Activated T-cell treated with anti-CD3 and anti-CD28 coated beads for 1 hour (primary cell): ENCODE data around the gene BANP.
"Not testable (repeated sequence)": the region's sequence is repeated elsewhere in the genome, so short reads cannot be mapped to it uniquely, and the experiment has no call there.

Experiments used
- DNase-seq: peaks from one replicate; pipeline ENCODE4 v3.0.0-alpha.2; 2020; ENCODE audit warnings: low read depth

Gene BANP

DNA sequence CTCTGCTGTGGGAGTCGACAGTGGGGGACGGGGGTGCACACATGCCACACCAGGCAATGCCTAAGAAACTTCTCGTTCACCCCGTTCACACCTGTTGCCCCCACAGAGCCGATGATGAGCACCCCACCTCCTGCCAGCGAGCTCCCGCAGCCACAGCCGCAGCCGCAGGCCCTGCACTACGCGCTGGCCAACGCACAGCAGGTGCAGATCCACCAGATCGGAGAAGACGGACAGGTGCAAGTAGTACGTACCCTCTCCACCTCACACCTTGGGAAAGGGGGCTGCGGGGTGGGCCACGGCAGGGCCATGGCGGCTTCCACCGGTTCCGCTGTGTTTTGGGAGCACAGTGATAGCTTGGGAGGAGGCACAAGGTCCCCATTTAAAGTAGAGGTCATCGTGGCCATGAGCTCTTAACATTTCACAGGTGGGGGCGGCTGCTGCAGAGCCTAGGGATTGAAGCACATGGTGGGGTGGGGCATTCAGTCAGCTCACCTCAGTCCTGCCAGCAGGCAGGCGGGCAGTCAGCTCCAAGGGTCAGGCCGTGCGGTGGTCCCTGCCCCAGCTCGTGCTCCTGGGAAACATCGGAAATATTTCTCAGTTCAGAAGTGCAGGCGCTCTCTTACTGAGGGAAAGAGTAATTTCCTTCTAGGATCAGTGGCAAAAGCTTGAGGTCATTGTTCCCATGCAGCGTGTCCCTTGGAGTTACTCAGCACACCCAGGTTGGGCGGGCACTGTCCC is 81.9 kb downstream of the BANP start:
- DNase-seq, result not testable (repeated sequence)

GRCh38 chr16:88034770-88035169 is 83.5 kb downstream of the BANP start:
- no peak for DNase-seq

DNA sequence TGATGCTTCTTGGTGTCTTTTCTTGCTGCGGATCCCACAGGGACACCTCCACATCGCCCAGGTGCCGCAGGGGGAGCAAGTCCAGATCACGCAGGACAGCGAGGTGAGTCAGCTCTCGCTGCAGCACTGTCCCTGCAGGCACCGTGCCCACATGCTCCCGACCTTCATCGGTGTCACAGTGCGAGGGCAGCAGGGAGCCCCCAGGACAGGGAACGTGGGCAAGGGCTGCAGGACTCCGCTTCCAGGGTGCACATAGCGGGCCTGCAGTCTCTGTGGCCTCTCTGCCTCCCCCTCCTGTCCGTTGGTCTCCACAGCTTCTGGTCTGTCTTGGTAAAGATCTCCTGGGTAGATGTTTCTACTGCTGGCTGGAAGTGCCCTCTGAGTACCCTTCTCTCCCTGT is 84.1 kb downstream of the BANP start:
- no peak for DNase-seq

DNA sequence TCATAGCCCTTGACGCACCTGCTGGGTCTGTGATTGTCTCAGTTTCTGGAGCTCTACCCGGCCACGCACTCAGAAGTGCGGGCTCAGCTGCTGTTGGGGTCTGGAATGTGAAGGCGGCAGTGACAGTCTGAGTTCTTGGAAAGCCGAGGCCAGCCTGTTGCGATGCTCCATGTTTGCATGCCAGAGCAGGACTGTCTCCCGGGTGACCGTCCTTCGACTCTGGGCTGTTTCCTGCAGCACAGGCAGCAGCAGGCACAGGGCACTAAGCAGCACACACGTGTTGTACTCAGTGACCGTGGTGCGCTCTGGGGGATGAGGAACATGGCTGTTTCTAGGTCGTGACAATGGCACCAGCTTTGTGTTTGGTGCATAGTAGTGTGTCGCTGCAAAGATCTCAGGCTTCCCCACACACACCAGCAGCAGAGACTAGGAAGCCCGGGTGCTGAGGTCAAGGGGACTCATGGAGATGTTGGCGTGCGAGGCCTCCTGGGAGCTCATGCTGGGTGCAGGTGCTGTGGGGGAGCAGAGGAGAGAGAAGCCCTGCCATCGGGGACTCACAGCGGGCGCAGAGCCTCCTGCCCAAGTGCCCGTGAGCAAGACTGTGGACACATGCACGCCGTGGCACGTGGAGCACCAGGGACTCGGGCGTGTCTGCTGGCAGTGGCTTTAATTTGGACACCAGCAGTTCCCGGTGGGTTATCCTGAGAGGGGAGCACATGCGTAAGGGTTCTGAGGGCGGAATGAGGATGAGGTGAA is 84.8 kb downstream of the BANP start:
- not testable (repeated sequence) for DNase-seq

GRCh38 chr16:88036640-88036996 is 85.4 kb downstream of the BANP start:
- not testable (repeated sequence) for DNase-seq

DNA sequence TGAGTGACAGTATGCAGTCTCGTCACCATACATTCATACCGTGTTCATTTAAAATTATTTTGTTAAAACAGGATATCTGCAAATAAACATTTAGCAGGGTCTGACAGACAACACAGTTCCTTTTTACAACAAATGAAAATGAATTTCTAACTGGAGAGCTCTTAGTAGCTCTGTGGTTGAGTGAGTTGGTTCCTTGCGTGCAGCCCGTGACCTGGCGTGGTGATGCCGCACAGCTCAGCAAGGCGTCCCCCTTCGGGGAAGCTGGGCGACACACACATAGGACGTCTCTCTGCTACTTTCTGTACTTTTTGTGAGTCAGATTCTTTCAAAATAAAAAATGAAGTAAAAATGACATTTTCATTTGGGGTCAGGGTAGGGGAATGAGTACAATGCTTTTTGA is 86.1 kb downstream of the BANP start:
- not testable (repeated sequence) for DNase-seq

DNA sequence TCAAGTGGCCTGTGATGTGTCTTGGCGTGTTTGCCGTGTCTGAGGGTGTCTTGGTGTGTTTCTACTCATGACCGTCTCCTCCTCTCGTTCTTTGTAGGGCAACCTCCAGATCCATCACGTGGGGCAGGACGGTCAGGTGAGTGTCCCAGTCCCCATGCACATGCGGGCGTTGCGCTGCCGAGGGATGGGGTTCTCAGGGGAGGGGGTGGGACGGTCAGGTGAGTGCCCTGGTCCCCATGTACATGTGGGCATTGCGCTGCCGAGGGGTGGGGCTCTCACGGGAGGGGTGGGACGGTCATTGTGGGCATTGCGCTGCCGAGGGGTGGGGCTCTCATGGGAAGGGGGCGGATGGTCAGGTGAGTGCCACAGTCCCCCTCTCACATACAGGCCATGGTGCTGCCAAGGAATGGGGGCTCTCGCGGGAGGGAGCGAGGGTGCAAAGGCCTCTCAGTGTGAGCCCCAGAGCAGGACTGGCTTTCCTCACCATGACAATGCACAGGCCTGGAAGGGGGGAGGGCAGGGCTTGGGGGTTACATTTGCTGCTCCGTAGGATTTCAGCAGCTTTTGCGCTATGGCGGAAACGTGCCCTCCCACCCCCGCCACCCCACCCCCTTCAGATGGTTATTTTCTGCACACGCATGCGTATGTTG is 86.8 kb downstream of the BANP start:
- not testable (repeated sequence) for DNase-seq

- DNase-seq, result not testable (repeated sequence)
Observed at GRCh38 chr16:88038526-88038908, 87.3 kb downstream of the BANP start.

- no peak for DNase-seq
Observed at GRCh38 chr16:88039591-88039990, 88.4 kb downstream of the BANP start.

DNA sequence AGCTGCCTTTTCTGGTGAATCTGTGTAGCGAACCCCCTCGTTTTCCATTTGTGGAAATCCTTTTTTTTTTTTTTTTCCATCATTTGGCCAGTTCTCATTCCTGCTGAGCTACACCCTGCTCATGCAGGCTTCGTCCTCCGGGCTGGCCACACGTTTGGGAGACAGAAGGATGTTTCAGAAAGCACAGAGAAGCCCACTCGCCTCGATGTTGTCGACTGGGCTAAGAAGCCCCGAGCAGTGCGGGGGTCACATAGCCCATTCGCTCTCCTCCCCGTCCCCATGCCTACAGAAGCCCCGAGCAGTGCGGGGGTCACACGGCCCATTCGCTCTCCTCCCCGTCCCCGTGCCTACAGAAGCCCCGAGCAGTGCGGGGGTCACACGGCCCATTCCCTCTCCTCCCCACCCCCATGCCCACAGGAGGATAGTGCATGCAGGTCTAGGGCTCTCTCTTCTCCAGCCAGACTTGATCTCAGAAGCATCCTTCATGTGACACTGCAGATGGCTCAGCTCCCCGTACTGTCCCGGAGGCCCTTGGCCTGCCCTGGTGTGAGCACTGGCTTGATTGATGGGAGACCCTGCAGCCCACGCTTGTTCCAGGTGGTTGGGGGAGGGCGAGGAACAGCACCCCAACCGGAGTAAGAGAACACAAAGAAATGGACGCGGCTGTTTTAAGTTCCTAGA is 89.1 kb downstream of the BANP start:
- not testable (repeated sequence) for DNase-seq

DNA sequence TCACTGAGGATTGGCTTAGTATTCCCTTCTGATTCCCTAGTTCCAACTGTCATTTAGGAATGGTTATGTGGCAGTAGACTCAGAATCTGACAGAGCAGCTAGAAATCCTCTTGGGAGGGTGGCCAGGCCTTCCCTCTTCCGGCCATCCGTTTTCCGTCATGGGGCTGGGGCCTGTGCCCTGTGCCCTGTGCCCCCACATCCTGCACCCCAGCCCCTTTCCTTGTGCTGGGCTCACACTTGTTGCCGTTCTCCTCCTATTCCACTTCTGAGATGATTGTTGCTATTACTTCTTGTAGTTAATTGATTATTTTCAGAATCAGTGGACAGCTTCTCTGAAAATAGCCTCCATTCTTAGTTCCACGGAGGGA is 89.6 kb downstream of the BANP start:
- DNase-seq, result not testable (repeated sequence)

DNA sequence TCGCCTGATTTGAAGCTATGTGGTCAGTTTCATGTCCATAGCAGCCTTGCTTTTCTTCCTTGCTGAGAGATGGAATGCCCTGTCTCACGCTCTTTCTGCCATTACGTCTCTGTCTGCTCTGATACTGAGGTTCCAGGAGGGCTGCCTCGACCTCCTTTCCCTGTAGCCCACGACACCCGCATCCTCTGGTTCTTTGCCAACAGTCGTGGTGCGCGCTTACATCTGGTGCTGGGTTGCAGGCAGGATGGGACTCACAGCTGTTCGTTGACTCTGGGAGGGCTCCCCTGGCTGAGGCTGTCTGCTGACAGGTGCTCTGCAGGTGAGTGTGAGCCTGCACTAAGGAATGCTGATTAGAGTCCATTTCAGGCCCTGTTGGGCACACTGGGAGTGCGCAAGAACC is 90.3 kb downstream of the BANP start:
- not testable (repeated sequence) for DNase-seq

DNA sequence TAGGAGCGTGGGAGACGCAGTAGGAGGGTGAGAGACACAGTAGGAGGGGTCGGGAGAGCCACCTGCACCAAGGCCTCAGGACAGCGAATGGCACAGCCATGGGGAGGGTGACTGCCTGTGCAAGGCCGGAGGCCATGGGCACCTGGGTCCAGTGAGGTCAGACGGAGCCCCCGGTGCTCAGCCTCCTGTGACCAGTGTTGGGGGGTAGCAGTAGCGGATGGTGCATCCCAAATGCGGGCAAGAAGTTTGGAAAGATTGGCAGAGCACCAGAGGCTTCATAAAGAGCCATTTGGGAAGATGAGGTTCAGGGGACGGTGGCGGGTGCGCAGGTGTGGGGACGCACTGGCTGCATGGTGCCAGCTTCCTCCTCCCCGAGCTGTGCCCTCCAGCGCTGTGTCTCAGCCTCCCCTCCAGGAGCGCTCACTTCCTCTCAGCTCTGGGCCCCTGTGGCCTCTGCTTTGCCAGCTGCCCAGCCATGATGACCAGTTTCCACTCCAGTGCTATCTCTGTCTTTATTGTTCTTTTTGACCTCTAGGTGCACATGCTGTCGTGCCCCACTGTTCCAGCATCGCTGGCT is 90.8 kb downstream of the BANP start:
- DNase-seq, result not testable (repeated sequence)

DNA sequence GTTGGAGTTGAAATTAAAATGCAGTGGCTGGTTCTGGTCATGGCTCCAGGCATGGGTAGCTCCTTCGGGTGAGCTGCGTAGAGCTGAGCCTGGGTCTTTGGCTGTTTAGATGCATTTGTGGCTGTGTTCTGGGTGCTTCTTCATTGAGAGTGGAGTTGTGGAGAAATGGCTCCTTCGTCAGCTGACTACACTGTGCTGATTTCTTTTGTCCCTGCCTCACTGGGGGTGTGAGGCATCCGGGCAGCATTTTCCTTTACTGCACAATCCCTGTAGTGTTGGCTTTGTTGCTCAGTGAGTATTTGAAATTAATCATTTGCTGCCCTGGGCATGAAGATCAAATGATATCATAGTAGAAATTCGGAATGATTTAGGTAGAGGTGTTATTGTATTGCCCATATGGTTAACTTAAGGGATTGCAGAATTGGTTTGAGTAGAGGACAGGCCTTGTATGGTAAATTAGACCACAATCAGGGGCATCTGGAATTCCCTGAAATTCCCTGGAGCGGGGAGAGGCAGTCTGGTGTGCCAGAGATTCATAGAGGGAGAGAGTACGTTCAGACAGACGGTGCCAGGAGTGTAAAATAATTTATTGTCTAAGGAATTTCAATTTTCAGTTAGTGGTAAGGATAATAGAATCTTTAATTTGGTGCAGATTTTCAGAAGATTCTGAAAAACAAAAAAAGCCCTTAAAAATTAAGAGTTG is 92.1 kb downstream of the BANP start:
- not testable (repeated sequence) for DNase-seq

GRCh38 chr16:88044121-88044581 is 92.9 kb downstream of the BANP start:
- DNase-seq, result not testable (repeated sequence)

DNA sequence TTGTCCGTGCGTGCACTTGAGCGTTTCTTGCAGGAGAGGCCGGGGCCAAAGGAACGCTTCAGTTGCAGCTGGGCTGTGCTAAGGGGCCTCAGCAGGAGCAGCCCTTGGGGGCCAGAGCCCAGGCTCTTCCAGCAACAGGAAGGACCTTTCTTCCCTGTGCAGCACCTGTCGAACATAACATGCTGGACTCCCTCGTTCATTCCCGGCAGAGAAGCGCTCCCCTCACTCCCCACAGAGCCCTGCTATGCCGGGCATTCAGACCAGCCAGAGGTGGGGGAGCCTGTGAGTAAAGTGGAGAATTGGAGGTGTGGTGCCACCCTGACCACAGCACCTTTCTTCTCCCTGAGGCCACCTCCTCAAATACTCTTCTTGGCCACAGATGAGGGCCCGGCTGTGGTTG is 94.1 kb downstream of the BANP start:
- DNase-seq, result not testable (repeated sequence)

- DNase-seq, result no peak
Observed at GRCh38 chr16:88045820-88046303, 94.6 kb downstream of the BANP start.

GRCh38 chr16:88047462-88047861 is 96.2 kb downstream of the BANP start:
- no peak for DNase-seq

GRCh38 chr16:88048985-88049384 is 97.8 kb downstream of the BANP start:
- DNase-seq, result no peak

DNA sequence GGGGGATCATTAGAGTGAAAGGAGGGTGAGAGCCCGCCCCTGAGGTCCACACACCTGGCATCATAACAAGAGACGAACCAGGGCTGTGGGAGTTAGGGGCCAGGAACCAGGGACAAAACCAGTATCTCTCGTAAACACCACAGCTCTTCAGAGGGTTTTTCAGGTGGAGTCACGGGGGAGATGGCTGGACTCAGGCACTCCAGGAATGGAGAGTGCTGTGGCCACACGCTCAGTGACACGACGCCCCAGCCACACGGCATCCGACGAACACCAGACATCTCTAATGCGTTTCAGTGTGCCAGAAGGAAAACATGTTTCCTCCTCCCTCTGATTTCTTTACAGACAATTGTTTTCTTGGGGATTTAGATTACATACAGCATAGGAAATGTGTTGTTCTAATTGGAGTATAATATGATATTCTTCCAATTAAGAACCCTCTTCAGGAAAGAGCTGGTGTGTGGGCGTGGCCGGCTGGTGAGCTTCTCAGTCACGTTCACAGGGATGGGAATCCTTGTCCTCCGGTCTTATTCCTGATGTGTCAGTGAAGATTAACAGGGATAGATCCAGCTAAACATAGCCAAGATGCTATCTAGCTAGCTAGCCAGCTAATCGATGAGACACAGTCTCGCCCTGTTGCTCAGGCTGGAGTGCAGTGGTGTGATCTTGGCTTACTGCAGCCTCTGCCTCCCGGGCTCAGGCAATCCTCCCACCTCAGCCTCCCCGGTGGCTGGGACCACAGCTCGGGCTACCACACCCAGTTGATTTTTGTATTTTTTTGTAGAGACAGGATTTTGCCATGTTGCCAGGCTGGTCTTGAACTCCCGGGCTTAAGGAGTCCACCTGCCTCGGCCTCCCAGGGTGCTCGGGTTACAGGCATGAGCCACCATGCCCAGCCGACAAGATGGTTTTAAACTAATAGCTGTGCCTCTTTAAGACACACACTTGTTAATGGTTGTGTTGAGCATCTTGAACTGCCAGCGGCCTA is 98.6 kb downstream of the BANP start:
- DNase-seq, result no peak
